NCI-H1694 (cell line): ENCODE data around the gene PRR33.

ENCODE experiments used
- DNase-seq: peaks from one replicate; lab custom pipeline; 2025; lab: John Stamatoyannopoulos, UW

The PRR33 gene

GRCh38 chr11:1847006-1847735 lies 44.5 kb downstream of the PRR33 start:
- no peak for DNase-seq

- no peak for DNase-seq
Observed at GRCh38 chr11:1846453-1846932, 45.2 kb downstream of the PRR33 start.

GRCh38 chr11:1845561-1846452 lies 45.9 kb downstream of the PRR33 start:
- no peak for DNase-seq

GRCh38 chr11:1845095-1845429 lies 46.6 kb downstream of the PRR33 start:
- DNase-seq: no peak

GRCh38 chr11:1844221-1845094 lies 47.2 kb downstream of the PRR33 start:
- DNase-seq: no peak

GRCh38 chr11:1843796-1844195 lies 47.9 kb downstream of the PRR33 start:
- no peak for DNase-seq

GRCh38 chr11:1843098-1843473 lies 48.6 kb downstream of the PRR33 start:
- DNase-seq: no peak

GRCh38 chr11:1842149-1843097 lies 49.3 kb downstream of the PRR33 start:
- DNase-seq: no peak

- DNase-seq: no peak
Observed at GRCh38 chr11:1841511-1842148, 50.1 kb downstream of the PRR33 start.

- DNase-seq: no peak
Observed at GRCh38 chr11:1840780-1841480, 50.8 kb downstream of the PRR33 start.

GRCh38 chr11:1839924-1840779 lies 51.5 kb downstream of the PRR33 start:
- DNase-seq: no peak

GRCh38 chr11:1839204-1839923 lies 52.3 kb downstream of the PRR33 start:
- DNase-seq: no peak

GRCh38 chr11:1838426-1839144 lies 53.1 kb downstream of the PRR33 start, which contains the start of gene TNNI2:
TNNI2 (plus strand) TSS chr11:1838981; CDS start chr11:1839697, 716 bp downstream.
- no peak for DNase-seq
